ENCODE data around the gene ZNF366.

Gene ZNF366

DNA sequence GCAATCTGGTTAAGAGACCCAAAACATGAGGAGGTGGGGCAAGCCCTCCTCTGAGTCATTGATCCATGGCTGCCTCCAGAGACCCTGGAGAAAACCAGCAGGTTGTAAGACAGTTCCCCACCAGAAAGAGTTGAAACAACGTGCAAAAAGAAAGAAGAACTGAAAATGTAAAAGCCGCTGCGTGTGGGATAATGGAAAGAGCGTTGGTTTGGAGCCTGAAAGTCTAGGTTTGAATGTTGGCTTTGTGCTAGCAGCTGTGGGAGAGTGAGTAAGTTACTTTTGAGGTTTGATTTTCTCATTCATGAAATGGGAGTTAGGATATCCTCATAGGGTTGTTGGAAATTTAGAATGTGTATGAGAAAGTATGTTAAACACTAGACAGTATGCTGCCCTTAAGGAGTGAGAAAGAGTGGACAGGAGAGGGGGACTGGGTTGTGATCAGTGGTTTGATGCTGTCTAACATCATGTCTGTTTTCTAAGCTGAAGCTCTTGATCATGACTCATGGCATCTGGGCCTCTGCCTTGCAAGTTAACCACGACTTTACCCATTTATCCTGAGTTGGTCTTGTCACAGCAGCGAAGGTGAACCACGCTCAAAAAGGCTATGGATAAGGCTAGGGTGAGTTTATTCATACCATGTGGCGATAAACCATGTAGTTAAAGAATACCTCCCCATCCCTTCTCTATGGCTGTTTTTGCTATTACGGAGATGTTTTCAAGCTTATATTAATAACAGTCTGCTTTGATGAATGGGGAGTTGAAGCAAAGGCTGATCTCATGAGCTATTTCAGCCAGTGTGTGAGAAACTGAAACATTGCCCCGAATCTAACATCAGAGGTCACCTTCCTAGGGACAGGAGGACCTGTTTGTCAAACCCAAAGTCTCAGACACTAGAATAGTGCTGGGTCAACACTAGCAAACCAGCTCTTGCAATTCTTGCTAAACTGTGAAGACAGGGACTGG is 41.3 kb downstream of the ZNF366 start:
- DNase-seq (ENCODE audit: low read depth): no peak

DNA sequence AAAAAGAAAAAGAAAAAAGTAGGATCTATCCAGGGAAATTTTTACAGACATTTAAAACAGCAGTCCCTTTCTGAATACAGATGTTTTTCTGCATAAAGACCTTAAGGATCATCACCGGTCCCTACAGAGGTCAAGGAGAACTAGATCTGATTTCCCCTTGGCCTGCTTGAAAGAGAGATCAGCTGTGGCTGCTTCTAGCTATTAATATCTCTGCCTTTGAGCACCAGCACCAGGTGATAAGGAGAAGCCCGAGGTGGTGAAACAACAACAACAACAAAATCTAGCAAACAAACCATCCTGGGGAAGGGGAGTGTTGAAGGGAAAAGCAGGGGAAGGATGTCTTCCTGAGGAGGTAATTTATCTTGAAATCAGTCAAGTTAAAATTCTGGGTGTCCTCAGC is 42.1 kb downstream of the ZNF366 start:
- DNase-seq (ENCODE audit: low read depth): no peak

DNA sequence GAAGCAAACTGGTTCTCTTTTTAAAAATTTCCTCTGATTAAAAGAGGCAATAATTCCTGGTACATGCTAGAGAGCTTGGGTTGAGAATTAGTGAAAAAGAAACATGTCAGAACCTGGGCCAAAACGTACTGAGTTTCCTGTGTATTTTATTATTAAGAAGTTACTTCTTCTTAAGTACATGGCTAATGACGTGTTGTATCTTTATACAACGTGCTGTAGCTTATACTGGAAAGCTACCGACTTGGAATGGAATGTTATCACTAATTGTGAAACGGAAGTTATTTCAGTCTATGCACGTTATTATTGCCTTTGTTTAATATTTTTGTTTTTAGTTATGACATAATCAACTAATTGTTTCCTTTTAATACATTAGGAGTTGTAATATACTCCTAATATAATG is 43.1 kb downstream of the ZNF366 start:
- no peak for DNase-seq (ENCODE audit: low read depth)

DNA sequence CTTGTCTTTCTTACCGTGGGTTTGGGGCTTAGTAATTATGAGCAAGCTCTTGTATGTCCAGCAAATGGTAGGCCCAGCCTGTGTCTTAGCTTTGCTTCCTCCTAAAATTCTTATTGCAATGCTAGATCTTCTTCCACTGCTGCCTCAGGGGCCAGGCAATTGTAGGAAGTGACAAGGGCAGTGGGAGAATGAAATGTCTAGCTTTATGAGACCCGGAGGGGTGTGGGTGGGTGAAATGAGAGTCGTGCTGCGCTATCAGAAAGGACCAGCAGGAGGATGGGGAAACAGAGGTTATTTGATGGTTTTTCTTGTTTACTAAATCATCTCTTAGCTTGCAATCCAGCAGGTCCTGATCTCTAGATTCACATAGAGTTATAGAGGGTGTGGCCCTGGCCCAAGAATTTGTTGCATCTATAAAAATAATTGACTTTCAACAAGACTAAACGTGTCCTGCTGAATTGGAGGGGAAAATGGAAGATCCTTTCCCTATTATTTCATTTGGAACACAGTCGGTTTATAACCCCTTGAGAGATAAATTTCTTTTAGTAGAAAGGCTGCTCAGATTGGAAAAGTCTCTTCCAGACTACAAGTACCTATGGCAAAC is 43.7 kb downstream of the ZNF366 start:
- DNase-seq (ENCODE audit: low read depth): no peak

DNA sequence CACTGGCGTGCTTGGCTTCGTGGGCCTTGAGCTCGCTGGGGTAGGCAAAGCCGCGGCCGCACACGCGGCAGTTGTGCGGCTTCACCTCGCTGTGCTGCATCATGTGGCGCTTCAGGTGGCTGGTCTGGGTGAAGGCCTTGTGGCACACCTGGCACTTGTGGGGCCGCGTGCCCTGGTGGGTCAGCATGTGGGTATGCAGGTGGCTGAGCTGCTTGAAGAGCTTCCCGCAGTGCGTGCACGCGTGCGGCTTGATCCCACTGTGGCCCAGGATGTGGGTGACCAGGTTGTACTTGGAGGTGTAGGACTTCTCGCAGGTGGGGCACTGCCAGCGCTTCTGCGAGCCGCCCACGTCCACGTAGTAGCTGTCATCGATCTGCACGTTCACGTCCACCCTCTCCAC is 46.8 kb downstream of the ZNF366 start:
- DNase-seq (ENCODE audit: low read depth): no peak

DNA sequence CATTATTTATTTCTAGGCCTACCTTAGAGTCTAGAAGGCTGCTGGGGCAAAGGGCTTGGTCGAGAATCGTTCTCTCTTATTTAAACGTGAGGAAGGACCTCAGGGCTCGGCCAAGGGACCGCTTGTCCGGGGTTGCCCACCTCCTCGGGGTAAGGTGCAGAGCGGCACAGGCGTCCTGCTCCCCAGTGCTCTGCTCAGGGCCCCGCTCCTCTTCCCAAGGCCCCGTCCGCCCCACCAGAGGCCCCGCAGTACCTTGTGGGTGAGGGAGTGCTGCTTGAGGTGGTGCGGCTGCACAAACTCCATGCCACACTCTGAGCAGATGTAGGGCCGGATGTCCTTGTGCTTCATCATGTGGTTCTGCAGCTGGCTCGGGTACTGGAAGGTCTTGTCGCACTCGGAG is 47.3 kb downstream of the ZNF366 start:
- DNase-seq (ENCODE audit: low read depth): no peak

DNA sequence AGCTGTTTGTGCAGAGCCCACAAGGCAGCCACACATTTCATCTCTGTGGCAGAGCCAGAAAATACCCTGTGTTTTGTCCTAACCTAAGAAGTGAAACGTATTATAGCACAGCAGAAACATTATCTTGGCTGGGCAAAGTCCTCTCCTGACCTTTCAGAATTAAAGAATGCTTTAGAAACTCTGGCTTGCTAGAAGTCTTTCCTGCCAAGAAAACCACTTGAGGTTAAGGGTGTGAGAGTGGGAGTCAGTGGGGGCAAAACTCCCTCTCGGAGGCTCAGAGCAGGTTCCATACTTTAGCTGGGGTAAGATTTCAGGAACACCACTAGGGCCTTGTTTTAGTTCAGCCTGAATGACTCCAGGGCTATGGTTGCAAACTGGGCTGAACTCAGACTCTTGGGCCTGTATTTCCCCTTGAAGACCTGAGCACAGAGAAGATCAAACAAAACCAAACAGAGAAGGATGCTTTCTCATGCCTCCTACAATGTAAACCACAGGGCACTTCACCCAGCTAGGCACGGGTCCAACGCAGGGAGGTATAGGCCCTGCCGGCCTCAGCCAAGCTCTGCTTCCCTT is 48.0 kb downstream of the ZNF366 start:
- no peak for DNase-seq (ENCODE audit: low read depth)

DNA sequence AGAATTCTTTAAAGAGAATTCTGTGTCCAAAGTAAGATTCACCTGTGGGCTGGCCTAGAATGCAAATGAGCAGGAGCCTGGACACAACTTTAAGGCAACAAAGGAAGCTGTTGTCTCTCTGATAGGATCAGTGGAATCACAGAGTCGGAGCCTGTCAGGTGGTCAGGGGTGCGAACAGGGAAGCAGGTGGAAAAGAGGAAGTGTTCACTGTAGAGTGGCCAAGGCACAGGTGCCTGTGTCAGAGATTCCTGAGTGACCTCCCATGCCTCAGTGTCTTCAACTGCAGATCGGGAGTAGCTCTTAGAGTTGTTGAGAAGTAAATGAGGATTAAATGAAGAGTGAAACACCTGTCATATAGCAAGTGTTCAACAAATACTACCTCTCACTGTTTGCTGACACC is 48.8 kb downstream of the ZNF366 start:
- DNase-seq (ENCODE audit: low read depth): no peak

DNA sequence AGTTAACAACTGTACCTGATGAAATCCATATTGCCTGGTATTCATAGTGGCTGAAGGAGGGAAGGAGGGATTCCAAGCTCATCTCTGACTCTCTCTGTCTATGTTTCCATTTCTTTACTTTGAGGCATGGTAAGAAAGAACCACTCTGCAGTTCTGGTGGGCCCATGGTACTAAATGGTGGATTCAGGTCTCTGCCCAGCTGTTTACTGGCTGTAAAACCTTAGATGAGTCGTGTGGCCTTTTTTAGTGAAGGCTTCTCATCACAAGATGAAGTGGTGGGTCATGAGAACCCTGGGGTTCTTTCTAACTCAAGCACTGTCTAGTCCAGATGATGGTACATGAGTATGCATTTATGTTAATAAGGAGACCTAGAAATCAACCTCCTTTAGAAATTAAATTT is 49.7 kb downstream of the ZNF366 start:
- no peak for DNase-seq (ENCODE audit: low read depth)

DNA sequence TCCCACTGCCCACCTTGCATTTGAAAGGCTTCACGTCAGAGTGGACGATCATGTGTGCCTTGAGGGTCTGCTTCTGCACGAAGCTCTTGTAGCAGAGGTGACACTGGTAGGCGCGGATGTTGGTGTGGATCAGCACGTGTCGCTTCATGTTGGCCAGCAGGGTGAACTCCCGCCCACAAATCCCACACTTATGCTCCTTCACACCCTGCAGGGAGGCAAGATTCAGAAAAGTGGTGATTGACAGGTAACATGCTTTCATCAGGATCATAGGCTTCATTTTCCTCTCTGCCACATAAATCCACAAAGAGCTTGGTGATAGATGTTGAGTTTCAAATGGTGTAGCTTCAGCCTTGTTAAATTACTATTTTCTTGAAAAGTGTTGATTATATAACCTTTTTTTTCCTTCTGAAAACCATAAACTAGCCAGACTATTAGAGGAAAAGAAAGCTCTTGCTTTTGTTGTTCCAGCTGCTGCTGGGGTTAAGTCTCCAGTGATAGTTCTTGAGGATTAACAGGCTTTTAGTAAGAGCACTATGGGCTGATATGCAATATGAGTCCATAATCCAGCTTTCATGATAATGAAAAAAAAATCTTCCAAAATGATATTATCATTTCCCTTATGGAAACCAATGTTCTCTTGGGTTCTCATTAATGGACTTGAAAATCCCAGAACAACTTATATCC is 50.7 kb downstream of the ZNF366 start:
- no peak for DNase-seq (ENCODE audit: low read depth)

DNA sequence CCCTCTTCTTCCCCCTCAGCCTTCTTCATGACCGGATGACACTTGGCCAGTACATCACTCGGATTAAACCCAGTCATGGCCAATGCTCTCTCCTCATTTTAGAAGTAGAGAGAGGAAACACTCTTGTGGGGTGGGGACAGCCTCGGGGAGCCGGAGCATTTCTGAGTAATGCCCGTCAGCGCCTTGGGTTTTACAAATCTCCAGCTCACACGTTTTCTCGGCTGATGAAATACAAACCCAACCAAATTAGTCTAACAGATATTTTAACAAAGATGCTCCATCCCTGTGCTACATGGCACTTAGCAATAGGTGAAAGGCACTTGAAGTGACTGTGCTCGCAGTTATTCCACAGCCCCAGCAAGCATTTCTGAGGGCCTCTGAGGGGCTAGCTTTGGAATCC is 51.7 kb downstream of the ZNF366 start:
- DNase-seq (ENCODE audit: low read depth): no peak

DNA sequence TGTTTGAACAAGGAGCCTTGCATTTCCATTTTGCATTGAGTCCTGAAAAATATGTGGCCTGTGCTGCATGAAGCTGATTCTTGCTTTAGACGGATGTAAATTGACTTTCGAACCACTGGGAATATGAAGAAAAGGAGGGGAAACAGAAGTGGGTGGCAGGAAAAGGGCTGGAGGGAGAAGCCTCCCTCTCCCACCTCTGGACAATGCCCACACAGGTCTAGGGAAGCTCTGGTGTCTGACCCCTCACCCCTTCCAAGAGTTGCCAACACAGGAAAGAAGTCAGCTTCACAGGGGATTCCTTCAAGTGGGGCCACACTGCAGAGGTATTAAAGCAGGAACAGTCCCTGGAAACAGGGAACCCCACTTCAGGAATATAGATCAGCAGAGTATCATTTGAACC is 52.2 kb downstream of the ZNF366 start:
- DNase-seq (ENCODE audit: low read depth): no peak

DNA sequence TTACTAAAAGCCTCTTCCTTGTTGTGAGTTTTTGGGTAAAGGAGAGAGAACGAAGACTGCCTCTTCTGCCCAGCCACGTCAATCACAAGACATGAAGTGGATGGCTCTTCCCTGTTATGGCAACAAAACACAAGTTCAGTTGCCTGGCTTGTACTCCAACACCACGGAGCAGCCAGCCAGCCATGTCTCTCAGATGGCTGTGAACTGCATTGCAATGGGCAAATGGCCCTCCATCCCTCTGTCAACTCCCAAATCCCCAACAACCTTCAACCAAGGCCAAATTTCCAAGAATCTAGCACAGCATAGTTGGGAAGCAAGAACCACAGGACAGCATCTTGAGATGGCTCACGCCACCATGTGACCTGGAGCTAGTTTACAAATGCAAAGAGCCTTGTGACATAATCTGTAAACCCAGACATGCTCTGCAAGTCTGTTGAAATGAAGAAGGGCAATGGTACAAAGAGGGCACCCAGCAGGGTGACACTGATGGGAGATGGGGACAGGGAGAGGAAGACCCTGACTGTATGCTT is 53.9 kb downstream of the ZNF366 start:
- DNase-seq (ENCODE audit: low read depth): no peak

DNA sequence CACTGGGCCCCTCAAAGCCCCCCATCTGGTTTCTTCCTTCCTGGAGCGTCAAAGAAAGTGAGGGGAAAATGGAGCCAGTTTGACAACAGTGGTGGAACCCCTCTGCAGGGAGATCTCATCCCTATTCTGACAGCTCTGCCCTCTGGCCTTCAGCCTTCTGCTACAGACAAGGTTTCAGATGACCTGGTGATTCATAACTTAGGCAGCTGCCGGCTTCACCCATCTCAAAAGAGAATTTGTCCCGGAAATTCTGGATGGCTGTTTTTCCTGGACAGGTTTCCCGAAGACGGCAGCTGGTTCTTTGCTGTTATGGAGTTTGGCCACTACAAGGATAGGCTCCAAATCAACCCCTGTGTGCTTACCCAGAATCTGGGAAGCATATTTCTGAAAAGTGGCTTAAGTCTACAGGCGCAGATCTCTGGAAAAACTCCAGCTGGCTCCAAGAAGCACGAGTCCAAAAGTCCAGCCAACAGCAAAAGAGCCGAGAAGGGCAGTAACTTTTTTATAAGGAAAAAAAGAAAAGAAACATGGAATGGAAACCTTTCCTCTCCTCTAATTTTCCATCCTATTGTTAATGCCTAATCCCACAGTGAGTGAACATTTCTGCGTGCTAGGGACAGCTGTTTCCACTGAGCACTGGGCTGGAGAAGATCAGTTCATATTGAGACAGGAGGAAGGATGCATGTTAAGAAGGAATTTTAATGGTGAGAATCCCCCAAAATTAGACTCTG is 54.5 kb downstream of the ZNF366 start:
- DNase-seq (ENCODE audit: low read depth): no peak

DNA sequence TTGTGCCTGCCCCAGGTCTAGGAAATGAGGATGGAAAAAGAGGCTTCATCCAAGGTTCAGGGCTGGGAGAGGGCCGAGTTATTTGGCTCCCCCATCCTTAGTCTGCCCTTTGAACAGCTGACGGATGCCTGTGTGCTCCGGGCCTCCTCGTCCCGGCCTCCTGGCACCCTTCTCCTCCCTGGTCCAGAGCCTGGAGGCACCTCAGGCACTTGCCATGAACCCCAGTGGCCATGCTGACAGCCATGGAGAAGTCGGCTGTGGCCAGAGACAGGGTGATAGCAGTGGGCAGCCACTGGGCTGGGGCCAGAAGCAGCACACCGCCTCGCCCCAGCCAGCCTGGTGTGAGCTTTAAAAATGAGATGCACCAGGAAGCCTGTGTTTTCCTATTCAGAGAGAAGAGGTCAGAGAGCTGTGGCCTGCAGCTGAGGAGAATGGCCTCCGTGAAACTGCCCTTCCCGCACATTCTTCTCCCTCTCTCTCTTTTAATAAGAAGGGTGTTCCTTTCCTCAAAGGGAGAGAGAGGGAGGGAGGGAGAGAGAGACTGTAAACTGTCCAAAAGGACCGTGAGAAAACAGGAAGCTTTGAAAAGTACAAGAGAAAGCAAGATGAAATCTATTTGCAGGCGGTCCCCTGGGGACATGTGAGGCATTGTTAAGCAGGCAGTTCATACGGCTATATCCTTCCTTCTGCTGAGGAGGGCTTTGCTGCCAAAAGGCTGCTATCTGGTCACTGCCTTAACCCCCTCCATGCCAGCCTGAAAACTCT is 55.3 kb downstream of the ZNF366 start:
- DNase-seq (ENCODE audit: low read depth): no peak

DNA sequence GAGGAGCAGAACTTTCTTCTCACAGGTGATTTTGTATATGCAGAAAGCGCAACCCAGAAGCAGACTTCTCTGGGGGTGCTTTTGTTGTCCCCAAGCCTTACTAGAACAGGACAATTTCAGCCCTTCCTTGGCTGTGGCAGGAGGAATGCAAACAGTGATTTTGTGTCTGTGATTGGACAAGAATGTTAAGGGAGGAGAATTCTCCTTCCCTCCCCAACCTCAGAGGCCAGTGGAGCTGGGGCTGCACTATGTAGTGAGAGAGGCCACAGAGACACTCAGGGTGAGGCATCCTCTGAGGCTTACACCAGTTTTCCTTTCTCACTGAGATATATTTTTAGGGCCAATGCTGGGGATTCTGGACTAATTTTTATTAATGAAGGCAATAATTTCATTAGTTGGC is 58.8 kb downstream of the ZNF366 start:
- DNase-seq (ENCODE audit: low read depth): no peak

DNA sequence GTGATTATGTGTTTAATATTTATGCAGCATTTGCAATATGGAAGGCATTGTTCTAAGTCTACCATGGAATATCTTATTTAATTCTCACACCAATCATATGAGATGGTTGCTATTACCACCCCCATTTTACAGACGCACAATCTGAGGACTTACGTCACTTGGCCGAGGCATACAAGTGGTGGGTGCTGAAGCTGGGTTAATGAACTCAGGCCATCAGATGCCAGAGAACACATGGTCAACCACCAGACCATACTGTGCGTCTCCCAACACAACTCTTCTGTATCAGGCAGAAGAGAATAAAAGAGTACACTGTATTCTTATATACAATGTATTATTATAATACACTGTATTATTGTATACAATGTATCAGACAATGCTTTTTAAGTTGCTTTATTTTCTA is 59.5 kb downstream of the ZNF366 start:
- DNase-seq (ENCODE audit: low read depth): no peak

DNA sequence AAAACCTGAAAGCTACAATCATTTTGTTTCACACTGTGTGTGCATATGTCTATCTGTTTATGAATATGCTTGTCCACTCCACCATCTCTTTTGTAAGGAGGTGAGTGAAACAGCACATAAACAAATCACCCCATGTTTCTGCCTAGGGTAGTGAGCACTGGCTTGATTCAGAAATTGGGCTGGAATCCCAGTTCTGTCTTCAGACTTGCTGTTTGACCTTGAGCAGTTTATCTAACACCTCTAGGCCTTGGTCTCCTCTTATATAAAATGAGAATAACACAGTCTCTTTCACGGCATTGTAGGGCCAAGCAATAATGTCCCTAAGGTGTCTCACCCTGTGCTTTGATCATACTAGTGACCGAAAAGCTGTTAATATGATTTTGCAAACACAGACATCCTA is 61.2 kb downstream of the ZNF366 start:
- DNase-seq (ENCODE audit: low read depth): no peak

DNA sequence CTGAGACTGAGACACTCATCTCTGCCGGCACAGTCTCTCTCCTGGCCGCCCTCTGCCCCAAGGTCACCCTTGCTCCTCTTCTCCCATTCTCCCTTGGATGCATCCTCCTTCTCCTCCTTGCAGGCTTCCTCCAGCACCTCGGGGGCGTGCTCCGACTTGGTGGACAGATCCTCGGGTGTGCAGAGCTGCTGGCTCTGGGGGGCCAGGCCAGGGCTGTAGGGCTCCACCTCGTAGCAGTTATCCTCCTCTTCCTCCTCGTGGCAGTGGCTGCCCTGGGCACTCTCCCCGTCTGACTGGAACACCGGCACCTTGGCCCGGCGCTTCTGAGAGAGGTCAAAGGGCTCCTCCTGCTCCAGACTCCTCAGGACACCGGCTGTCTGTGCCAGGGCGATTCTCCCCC is 63.3 kb downstream of the ZNF366 start:
- DNase-seq (ENCODE audit: low read depth): no peak

DNA sequence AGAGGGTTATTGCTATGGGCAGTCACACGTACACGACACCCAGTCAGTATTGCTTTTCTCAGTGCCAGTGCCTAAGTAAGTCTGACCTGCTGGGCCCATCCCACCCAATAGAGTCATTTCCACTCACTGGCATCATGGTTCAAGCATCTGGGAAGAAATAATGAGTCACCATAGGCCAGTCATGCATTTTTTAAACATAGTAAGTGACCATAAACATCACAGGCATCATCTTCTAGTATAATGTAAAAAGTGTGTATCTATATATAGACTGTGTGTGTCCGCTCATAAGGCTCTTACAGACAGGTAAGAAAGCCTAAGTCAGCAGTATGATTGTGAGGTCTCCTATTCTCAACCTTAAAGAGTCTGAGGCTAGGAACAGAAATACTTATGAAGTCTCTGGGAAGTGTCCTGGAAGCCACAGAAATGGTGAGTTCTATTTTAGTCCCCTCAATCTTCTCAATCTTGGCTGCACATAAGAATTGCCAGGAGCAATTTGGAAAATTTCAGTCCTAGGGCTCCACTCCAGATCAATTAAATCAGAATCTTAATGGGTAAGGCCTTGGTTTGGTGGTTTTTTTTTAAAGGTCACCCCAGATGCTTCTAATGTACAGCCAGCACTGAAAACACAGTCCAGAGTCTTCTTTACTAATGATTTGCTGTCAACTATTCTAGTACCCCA is 65.2 kb downstream of the ZNF366 start:
- no peak for DNase-seq (ENCODE audit: low read depth)

Data from stimulated activated CD8-positive, alpha-beta memory T cell treated with anti-CD3 and anti-CD28 coated beads, Interleukin-15, amount 100 ng/mL, for 24 hours (primary cell).